ENCODE results near the gene FERD3L. TPM values are rescaled to one million over a fixed set of nuclear protein-coding genes. Genes with fewer than 3 reads are reported as not detected.

Gene FERD3L
- total RNA-seq, 4 donors from 2014 or later: not detected

- intact Hi-C loops (cut with DNase I): no loop called here
- WGBS, 2 donors: 28 to 36% methylated on average over 9 to 10 of the region's 10 CpGs
- DNase-seq: no peak
- TF ChIP-seq CTCF (IDR thresholded peaks at IDR 0.05): no peak
- TF ChIP-seq POLR2A (IDR thresholded peaks at IDR 0.05): no peak
- Histone ChIP-seq H3K4me1 (peaks cover 0 to 34% (median 0%) of the 10 kb centered on the region in 3 donors), H3K4me3 (no peak overlapping the region), H3K9me3 (no peaks in the 10 kb centered on the region), H3K36me3 (no peaks in the 10 kb centered on the region), H3K27ac (peak overlapping the region in 1 of 4 donors; percentile 86), H3K27me3 (peaks cover 5 to 89% (median 13%) of the 10 kb centered on the region in 4 donors)
Measured at GRCh38 chr7:19119870-19120486, 25.2 kb downstream of the FERD3L start.

- TF ChIP-seq CTCF (IDR thresholded peaks at IDR 0.05) (no peak), POLR2A (IDR thresholded peaks at IDR 0.05) (peak in 1 of 4 donors; percentile 98)
- Histone ChIP-seq H3K4me1 (peaks cover 0 to 34% (median 0%) of the 10 kb centered on the region in 3 donors), H3K36me3 (no peaks in the 10 kb centered on the region), H3K27ac (peak overlapping the region in 2 of 4 donors; percentile 86 to 91), H3K4me3 (peak overlapping the region in 1 of 4 donors; percentile 77), H3K9me3 (no peaks in the 10 kb centered on the region), H3K27me3 (peaks cover 5 to 90% (median 16%) of the 10 kb centered on the region in 4 donors)
- DNase-seq: no peak
- WGBS, 2 donors: 34 to 43% methylated on average over 8 of the region's 8 CpGs
- intact Hi-C loops (cut with DNase I): no loop called here
Measured at GRCh38 chr7:19119372-19119771, 25.8 kb downstream of the FERD3L start.

GRCh38 chr7:19118636-19119371, 26.4 kb downstream of the FERD3L start:
- 9 to 13% methylated on average over 22 to 27 of the region's 28 CpGs for WGBS, 2 donors
- H3K27me3 ChIP-seq: peaks cover 5 to 96% (median 16%) of the 10 kb centered on the region in 4 donors
- no peak for DNase-seq
- H3K9me3 ChIP-seq: no peaks in the 10 kb centered on the region
- peaks cover 0 to 34% (median 0%) of the 10 kb centered on the region in 3 donors for H3K4me1 ChIP-seq
- no peaks in the 10 kb centered on the region for H3K36me3 ChIP-seq
- TF ChIP-seq CTCF (IDR thresholded peaks at IDR 0.05) (no peak), POLR2A (IDR thresholded peaks at IDR 0.05) (no peak)
- intact Hi-C loops (cut with DNase I): no loop called here
- H3K4me3 ChIP-seq: peak overlapping the region in 3 of 4 donors; percentile 59 to 77 (median 61)
- H3K27ac ChIP-seq: peak overlapping the region; percentile 65 to 91 (median 84)

- H3K36me3 ChIP-seq: no peaks in the 10 kb centered on the region
- H3K27ac ChIP-seq: peak overlapping the region; percentile 65 to 91 (median 84)
- intact Hi-C loops (cut with DNase I): no loop called here
- peak overlapping the region; percentile 44 to 77 (median 60) for H3K4me3 ChIP-seq
- H3K4me1 ChIP-seq: peaks cover 0 to 34% (median 0%) of the 10 kb centered on the region in 3 donors
- H3K27me3 ChIP-seq: peaks cover 5 to 98% (median 16%) of the 10 kb centered on the region in 4 donors
- no peak for DNase-seq
- no CpG with 5 or more reads among the region's 51 CpGs for WGBS, 2 donors
- TF ChIP-seq CTCF (IDR thresholded peaks at IDR 0.05) (no peak), POLR2A (IDR thresholded peaks at IDR 0.05) (peak in 1 of 4 donors; percentile 2)
- H3K9me3 ChIP-seq: no peaks in the 10 kb centered on the region
Measured at GRCh38 chr7:19117870-19118608, 27.2 kb downstream of the FERD3L start.
